Measurements from ENCODE around the gene KIAA0930.

DNA sequence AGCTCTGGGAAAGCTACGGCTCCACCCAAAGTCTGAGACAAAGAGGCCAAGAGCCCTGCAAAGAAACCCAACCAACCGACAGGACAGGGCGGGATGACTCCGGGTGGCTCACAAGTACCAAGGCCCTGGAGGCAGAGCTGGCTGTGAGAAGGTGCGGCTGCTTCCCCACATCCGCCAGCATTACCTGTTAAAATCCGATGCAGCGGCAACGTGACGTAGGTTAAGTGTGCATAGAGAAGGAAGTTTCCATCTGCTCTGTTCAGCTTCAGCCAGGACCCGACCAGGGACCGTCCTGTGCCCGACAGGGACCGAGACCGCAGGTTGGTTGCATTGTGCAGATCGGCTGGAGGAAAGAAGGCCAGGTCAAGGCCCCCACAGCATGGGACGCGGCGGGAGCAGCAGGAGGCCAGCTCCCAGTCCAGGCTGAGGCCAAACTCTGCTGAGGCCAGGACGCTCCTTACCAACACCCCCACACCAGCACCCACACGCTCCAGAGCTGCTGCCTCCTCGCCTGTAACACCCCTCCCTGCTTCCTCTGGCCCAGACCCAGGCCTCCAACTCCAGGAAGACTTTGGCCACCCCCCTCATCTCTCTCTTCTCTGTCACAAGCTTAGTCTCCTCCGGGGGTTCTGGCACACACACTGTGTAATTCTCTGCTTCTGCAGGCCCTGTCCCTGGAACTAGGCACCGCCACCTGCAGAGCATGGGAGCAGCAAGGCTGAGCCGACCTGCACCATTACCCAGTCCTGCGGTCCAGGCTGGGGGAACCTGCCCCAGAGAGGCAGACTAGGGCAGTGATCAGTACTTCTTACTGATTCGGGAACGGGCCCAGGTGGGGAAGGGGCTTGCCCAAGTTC is 42.9 kb downstream of the KIAA0930 start:
- no peak for TF ChIP-seq ISL1 (CRISPR knock-in tag; IDR thresholded peaks at IDR 0.05)
- TF ChIP-seq, protein P1, sequence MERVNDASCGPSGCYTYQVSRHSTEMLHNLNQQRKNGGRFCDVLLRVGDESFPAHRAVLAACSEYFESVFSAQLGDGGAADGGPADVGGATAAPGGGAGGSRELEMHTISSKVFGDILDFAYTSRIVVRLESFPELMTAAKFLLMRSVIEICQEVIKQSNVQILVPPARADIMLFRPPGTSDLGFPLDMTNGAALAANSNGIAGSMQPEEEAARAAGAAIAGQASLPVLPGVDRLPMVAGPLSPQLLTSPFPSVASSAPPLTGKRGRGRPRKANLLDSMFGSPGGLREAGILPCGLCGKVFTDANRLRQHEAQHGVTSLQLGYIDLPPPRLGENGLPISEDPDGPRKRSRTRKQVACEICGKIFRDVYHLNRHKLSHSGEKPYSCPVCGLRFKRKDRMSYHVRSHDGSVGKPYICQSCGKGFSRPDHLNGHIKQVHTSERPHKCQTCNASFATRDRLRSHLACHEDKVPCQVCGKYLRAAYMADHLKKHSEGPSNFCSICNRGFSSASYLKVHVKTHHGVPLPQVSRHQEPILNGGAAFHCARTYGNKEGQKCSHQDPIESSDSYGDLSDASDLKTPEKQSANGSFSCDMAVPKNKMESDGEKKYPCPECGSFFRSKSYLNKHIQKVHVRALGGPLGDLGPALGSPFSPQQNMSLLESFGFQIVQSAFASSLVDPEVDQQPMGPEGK (CRISPR knock-in tag; IDR thresholded peaks at IDR 0.05; ENCODE audit: borderline replicate concordance) = no peak
- TF ChIP-seq ZFP30 (CRISPR knock-in tag; IDR thresholded peaks at IDR 0.05) = no peak
- TF ChIP-seq, protein P2, sequence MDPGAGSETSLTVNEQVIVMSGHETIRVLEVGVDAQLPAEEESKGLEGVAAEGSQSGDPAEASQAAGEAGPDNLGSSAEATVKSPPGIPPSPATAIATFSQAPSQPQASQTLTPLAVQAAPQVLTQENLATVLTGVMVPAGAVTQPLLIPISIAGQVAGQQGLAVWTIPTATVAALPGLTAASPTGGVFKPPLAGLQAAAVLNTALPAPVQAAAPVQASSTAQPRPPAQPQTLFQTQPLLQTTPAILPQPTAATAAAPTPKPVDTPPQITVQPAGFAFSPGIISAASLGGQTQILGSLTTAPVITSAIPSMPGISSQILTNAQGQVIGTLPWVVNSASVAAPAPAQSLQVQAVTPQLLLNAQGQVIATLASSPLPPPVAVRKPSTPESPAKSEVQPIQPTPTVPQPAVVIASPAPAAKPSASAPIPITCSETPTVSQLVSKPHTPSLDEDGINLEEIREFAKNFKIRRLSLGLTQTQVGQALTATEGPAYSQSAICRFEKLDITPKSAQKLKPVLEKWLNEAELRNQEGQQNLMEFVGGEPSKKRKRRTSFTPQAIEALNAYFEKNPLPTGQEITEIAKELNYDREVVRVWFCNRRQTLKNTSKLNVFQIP (CRISPR knock-in tag; IDR thresholded peaks at IDR 0.05; ENCODE audit: borderline replicate concordance, low read depth) = no peak
- TF ChIP-seq, protein P3, sequence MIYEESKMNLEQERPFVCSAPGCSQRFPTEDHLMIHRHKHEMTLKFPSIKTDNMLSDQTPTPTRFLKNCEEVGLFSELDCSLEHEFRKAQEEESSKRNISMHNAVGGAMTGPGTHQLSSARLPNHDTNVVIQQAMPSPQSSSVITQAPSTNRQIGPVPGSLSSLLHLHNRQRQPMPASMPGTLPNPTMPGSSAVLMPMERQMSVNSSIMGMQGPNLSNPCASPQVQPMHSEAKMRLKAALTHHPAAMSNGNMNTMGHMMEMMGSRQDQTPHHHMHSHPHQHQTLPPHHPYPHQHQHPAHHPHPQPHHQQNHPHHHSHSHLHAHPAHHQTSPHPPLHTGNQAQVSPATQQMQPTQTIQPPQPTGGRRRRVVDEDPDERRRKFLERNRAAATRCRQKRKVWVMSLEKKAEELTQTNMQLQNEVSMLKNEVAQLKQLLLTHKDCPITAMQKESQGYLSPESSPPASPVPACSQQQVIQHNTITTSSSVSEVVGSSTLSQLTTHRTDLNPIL (CRISPR knock-in tag; IDR thresholded peaks at IDR 0.05; ENCODE audit: low read depth) = no peak
- no peak for TF ChIP-seq CSDC2 (CRISPR knock-in tag; IDR thresholded peaks at IDR 0.05)
- TF ChIP-seq ZC3H10 (CRISPR knock-in tag; IDR thresholded peaks at IDR 0.05) = no peak
- TF ChIP-seq ARNTL (CRISPR knock-in tag; IDR thresholded peaks at IDR 0.05; ENCODE audit: borderline replicate concordance, low read depth) = no peak
- no peak for TF ChIP-seq SNAI2 (CRISPR knock-in tag; IDR thresholded peaks at IDR 0.05)
- no peak for TF ChIP-seq ZFP3 (CRISPR knock-in tag; IDR thresholded peaks at IDR 0.05)
- TF ChIP-seq, protein P4, sequence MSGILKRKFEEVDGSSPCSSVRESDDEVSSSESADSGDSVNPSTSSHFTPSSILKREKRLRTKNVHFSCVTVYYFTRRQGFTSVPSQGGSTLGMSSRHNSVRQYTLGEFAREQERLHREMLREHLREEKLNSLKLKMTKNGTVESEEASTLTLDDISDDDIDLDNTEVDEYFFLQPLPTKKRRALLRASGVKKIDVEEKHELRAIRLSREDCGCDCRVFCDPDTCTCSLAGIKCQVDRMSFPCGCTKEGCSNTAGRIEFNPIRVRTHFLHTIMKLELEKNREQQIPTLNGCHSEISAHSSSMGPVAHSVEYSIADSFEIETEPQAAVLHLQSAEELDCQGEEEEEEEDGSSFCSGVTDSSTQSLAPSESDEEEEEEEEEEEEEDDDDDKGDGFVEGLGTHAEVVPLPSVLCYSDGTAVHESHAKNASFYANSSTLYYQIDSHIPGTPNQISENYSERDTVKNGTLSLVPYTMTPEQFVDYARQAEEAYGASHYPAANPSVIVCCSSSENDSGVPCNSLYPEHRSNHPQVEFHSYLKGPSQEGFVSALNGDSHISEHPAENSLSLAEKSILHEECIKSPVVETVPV (CRISPR knock-in tag; IDR thresholded peaks at IDR 0.05) = no peak

Data from SK-N-SH treated with all-trans-retinoic acid at 6 μM for 48 hours (cell line).